ENCODE measurements around the gene SLC24A3.
A peak's percentile ranks its signal among the peaks of the same experiment; 100 is the strongest.

Gene SLC24A3

GRCh38 chr20:19720991-19721390 is 508.5 kb downstream of the SLC24A3 start:
- no peak overlapping the region for H3K9ac ChIP-seq (ENCODE audit: low read depth, low read length)
- peaks cover 4% of the 10 kb centered on the region for H3K4me1 ChIP-seq (ENCODE audit: control insufficient read depth, insufficient read depth, low read length)
- H3K9me3 ChIP-seq (replicated peaks; ENCODE audit: low read length): no peaks in the 10 kb centered on the region
- no peak overlapping the region for H3K4me3 ChIP-seq (ENCODE audit: low read length)
- H3K36me3 ChIP-seq (ENCODE audit: insufficient read depth, low read length): no peaks in the 10 kb centered on the region
- no peak overlapping the region for H3K4me2 ChIP-seq (ENCODE audit: low read length)
- H3K27me3 ChIP-seq (ENCODE audit: control insufficient read depth, insufficient read depth, low read length): peaks cover 14% of the 10 kb centered on the region

GRCh38 chr20:19723051-19723450 is 510.6 kb downstream of the SLC24A3 start:
- H3K9ac ChIP-seq (ENCODE audit: low read depth, low read length): no peak overlapping the region
- H3K27me3 ChIP-seq (ENCODE audit: control insufficient read depth, insufficient read depth, low read length): peaks cover 13% of the 10 kb centered on the region
- peaks cover 10% of the 10 kb centered on the region for H3K4me1 ChIP-seq (ENCODE audit: control insufficient read depth, insufficient read depth, low read length)
- H3K4me3 ChIP-seq (ENCODE audit: low read length): no peak overlapping the region
- H3K9me3 ChIP-seq (replicated peaks; ENCODE audit: low read length): no peaks in the 10 kb centered on the region
- H3K36me3 ChIP-seq (ENCODE audit: insufficient read depth, low read length): no peaks in the 10 kb centered on the region
- no peak overlapping the region for H3K4me2 ChIP-seq (ENCODE audit: low read length)

GRCh38 chr20:19723813-19724430 is 511.5 kb downstream of the SLC24A3 start:
- peaks cover 10% of the 10 kb centered on the region for H3K4me1 ChIP-seq (ENCODE audit: control insufficient read depth, insufficient read depth, low read length)
- no peaks in the 10 kb centered on the region for H3K36me3 ChIP-seq (ENCODE audit: insufficient read depth, low read length)
- H3K9ac ChIP-seq (ENCODE audit: low read depth, low read length): no peak overlapping the region
- no peak overlapping the region for H3K4me2 ChIP-seq (ENCODE audit: low read length)
- no peaks in the 10 kb centered on the region for H3K9me3 ChIP-seq (replicated peaks; ENCODE audit: low read length)
- H3K4me3 ChIP-seq (ENCODE audit: low read length): no peak overlapping the region
- H3K27me3 ChIP-seq (ENCODE audit: control insufficient read depth, insufficient read depth, low read length): peaks cover 5% of the 10 kb centered on the region

GRCh38 chr20:19725373-19725772 is 512.9 kb downstream of the SLC24A3 start:
- H3K4me1 ChIP-seq (ENCODE audit: control insufficient read depth, insufficient read depth, low read length): peaks cover 10% of the 10 kb centered on the region
- H3K27me3 ChIP-seq (ENCODE audit: control insufficient read depth, insufficient read depth, low read length): no peaks in the 10 kb centered on the region
- no peak overlapping the region for H3K4me2 ChIP-seq (ENCODE audit: low read length)
- no peaks in the 10 kb centered on the region for H3K9me3 ChIP-seq (replicated peaks; ENCODE audit: low read length)
- no peak overlapping the region for H3K4me3 ChIP-seq (ENCODE audit: low read length)
- no peak overlapping the region for H3K9ac ChIP-seq (ENCODE audit: low read depth, low read length)
- H3K36me3 ChIP-seq (ENCODE audit: insufficient read depth, low read length): no peaks in the 10 kb centered on the region

GRCh38 chr20:19725814-19726525 is 513.5 kb downstream of the SLC24A3 start:
- no peak overlapping the region for H3K9ac ChIP-seq (ENCODE audit: low read depth, low read length)
- H3K4me2 ChIP-seq (ENCODE audit: low read length): peak overlapping the region; percentile 20
- no peaks in the 10 kb centered on the region for H3K9me3 ChIP-seq (replicated peaks; ENCODE audit: low read length)
- H3K36me3 ChIP-seq (ENCODE audit: insufficient read depth, low read length): no peaks in the 10 kb centered on the region
- H3K4me3 ChIP-seq (ENCODE audit: low read length): no peak overlapping the region
- peaks cover 10% of the 10 kb centered on the region for H3K4me1 ChIP-seq (ENCODE audit: control insufficient read depth, insufficient read depth, low read length)
- H3K27me3 ChIP-seq (ENCODE audit: control insufficient read depth, insufficient read depth, low read length): no peaks in the 10 kb centered on the region

GRCh38 chr20:19727251-19727847 is 514.9 kb downstream of the SLC24A3 start:
- Histone ChIP-seq H3K36me3 (ENCODE audit: insufficient read depth, low read length) (no peaks in the 10 kb centered on the region), H3K27me3 (ENCODE audit: control insufficient read depth, insufficient read depth, low read length) (no peaks in the 10 kb centered on the region), H3K9me3 (replicated peaks; ENCODE audit: low read length) (no peaks in the 10 kb centered on the region), H3K4me1 (ENCODE audit: control insufficient read depth, insufficient read depth, low read length) (peaks cover 10% of the 10 kb centered on the region), H3K4me3 (ENCODE audit: low read length) (no peak overlapping the region), H3K4me2 (ENCODE audit: low read length) (no peak overlapping the region), H3K9ac (ENCODE audit: low read depth, low read length) (no peak overlapping the region)

GRCh38 chr20:19729672-19730071 is 517.2 kb downstream of the SLC24A3 start:
- Histone ChIP-seq H3K27me3 (ENCODE audit: control insufficient read depth, insufficient read depth, low read length) (no peaks in the 10 kb centered on the region), H3K36me3 (ENCODE audit: insufficient read depth, low read length) (no peaks in the 10 kb centered on the region), H3K9ac (ENCODE audit: low read depth, low read length) (no peak overlapping the region), H3K4me2 (ENCODE audit: low read length) (no peak overlapping the region), H3K9me3 (replicated peaks; ENCODE audit: low read length) (no peaks in the 10 kb centered on the region), H3K4me3 (ENCODE audit: low read length) (no peak overlapping the region), H3K4me1 (ENCODE audit: control insufficient read depth, insufficient read depth, low read length) (peaks cover 11% of the 10 kb centered on the region)

- Histone ChIP-seq H3K27me3 (ENCODE audit: control insufficient read depth, insufficient read depth, low read length) (no peaks in the 10 kb centered on the region), H3K4me2 (ENCODE audit: low read length) (no peak overlapping the region), H3K4me3 (ENCODE audit: low read length) (no peak overlapping the region), H3K4me1 (ENCODE audit: control insufficient read depth, insufficient read depth, low read length) (peaks cover 18% of the 10 kb centered on the region), H3K9me3 (replicated peaks; ENCODE audit: low read length) (no peaks in the 10 kb centered on the region), H3K36me3 (ENCODE audit: insufficient read depth, low read length) (no peaks in the 10 kb centered on the region), H3K9ac (ENCODE audit: low read depth, low read length) (no peak overlapping the region)
These were observed 518.3 kb downstream of the SLC24A3 start for GRCh38 chr20:19730706-19731105.

- Histone ChIP-seq H3K27me3 (ENCODE audit: control insufficient read depth, insufficient read depth, low read length) (no peaks in the 10 kb centered on the region), H3K9me3 (replicated peaks; ENCODE audit: low read length) (no peaks in the 10 kb centered on the region), H3K4me1 (ENCODE audit: control insufficient read depth, insufficient read depth, low read length) (peaks cover 25% of the 10 kb centered on the region), H3K4me2 (ENCODE audit: low read length) (no peak overlapping the region), H3K4me3 (ENCODE audit: low read length) (no peak overlapping the region), H3K9ac (ENCODE audit: low read depth, low read length) (no peak overlapping the region), H3K36me3 (ENCODE audit: insufficient read depth, low read length) (no peaks in the 10 kb centered on the region)
These were observed 522.4 kb downstream of the SLC24A3 start for GRCh38 chr20:19734811-19735210.

- no peaks in the 10 kb centered on the region for H3K36me3 ChIP-seq (ENCODE audit: insufficient read depth, low read length)
- H3K4me2 ChIP-seq (ENCODE audit: low read length): peak overlapping the region; percentile 65
- H3K4me3 ChIP-seq (ENCODE audit: low read length): no peak overlapping the region
- peaks cover under 1% of the 10 kb centered on the region for H3K27me3 ChIP-seq (ENCODE audit: control insufficient read depth, insufficient read depth, low read length)
- H3K9me3 ChIP-seq (replicated peaks; ENCODE audit: low read length): no peaks in the 10 kb centered on the region
- H3K9ac ChIP-seq (ENCODE audit: low read depth, low read length): peak overlapping the region; percentile 13
- peaks cover 25% of the 10 kb centered on the region for H3K4me1 ChIP-seq (ENCODE audit: control insufficient read depth, insufficient read depth, low read length)
These were observed 523.0 kb downstream of the SLC24A3 start for GRCh38 chr20:19735446-19735845.

GRCh38 chr20:19737025-19737424 is 524.6 kb downstream of the SLC24A3 start:
- no peaks in the 10 kb centered on the region for H3K36me3 ChIP-seq (ENCODE audit: insufficient read depth, low read length)
- peaks cover 25% of the 10 kb centered on the region for H3K4me1 ChIP-seq (ENCODE audit: control insufficient read depth, insufficient read depth, low read length)
- H3K9ac ChIP-seq (ENCODE audit: low read depth, low read length): no peak overlapping the region
- H3K27me3 ChIP-seq (ENCODE audit: control insufficient read depth, insufficient read depth, low read length): peaks cover 15% of the 10 kb centered on the region
- peak overlapping the region; percentile 49 for H3K4me2 ChIP-seq (ENCODE audit: low read length)
- peak overlapping the region; percentile 9 for H3K4me3 ChIP-seq (ENCODE audit: low read length)
- no peaks in the 10 kb centered on the region for H3K9me3 ChIP-seq (replicated peaks; ENCODE audit: low read length)
